ENCODE measurements around the gene NTF4.
"Not testable (repeated sequence)": the region's sequence is repeated elsewhere in the genome, so short reads cannot be mapped to it uniquely, and the experiment has no call there.

Gene NTF4

DNA sequence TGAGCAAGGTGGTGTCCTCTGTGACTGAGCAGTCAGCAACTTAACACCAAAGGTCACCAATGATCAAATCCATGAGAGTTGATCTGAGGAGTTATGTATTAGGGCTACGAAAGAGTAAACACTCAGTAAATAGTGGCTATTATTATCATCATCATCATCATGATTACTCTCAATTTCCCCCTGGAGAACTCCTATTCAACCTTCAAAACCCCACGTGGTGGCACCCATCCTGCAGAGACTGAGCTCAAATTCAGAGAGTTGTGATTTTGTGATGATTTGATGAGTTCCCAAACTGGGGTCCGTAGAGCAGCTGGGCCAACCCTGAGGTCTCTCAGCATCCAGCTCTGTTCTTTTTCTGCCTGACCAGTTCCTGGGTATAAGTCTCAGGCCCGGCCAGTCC is 14.8 kb downstream of the NTF4 start:
- H3K4me3 ChIP-seq (ENCODE audit: low read length); DNase-seq (ENCODE audit: low read depth); H3K9me3 ChIP-seq (ENCODE audit: control insufficient read depth, low read length); H3K36me3 ChIP-seq (ENCODE audit: control insufficient read depth, insufficient read depth, low read length, severe bottlenecking); H3K27me3 ChIP-seq (replicated peaks; ENCODE audit: control insufficient read depth, insufficient read depth, low read length); H3K4me1 ChIP-seq (ENCODE audit: control insufficient read depth, insufficient read depth, low read length); H3K9ac ChIP-seq (ENCODE audit: low read length): not testable (repeated sequence)

DNA sequence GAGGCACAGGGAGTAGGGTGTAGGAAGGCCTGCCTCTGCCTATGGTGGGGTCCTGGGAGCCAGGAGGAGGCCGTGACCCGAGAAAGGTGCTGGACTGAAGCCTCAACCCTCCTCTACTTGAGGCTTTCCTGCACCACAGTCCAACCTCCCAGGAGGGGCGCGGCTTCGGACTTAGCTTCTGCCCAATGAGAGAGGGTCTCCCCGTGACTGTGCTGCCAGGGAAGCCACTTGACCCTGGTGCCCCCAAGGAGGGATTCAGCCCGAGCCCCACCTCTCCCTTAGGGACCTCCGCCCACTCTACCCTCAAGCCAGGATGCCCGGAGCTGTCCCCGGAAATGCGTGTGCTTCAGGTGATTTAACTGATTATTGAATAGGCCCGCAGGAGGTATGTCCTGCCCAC is 15.6 kb downstream of the NTF4 start, which contains the start of gene CGB8:
Gene CGB8 (minus strand): TSS at position 101 of the 400 bp plus-strand sequence. CDS start 372 bp downstream, outside the sequence.
- DNase-seq (ENCODE audit: low read depth), result not testable (repeated sequence)

GRCh38 chr19:49043548-49043947 is 21.1 kb downstream of the NTF4 start, which contains the start of gene CGB5:
Gene CGB5, plus strand, starts transcription at chr19:49043848. Its CDS starts 362 bp downstream, at chr19:49044210.
- H3K9ac ChIP-seq (ENCODE audit: low read length); DNase-seq (ENCODE audit: low read depth); H3K9me3 ChIP-seq (ENCODE audit: control insufficient read depth, low read length); H3K4me3 ChIP-seq (ENCODE audit: low read length); H3K36me3 ChIP-seq (ENCODE audit: control insufficient read depth, insufficient read depth, low read length, severe bottlenecking); H3K4me1 ChIP-seq (ENCODE audit: control insufficient read depth, insufficient read depth, low read length); H3K27me3 ChIP-seq (replicated peaks; ENCODE audit: control insufficient read depth, insufficient read depth, low read length): not testable (repeated sequence)

More for the DNA sequence above, 15.6 kb downstream of the NTF4 start, which contains the start of gene CGB8:
- H3K4me1 ChIP-seq (ENCODE audit: control insufficient read depth, insufficient read depth, low read length); H3K9me3 ChIP-seq (ENCODE audit: control insufficient read depth, low read length); H3K4me3 ChIP-seq (ENCODE audit: low read length); H3K9ac ChIP-seq (ENCODE audit: low read length); H3K36me3 ChIP-seq (ENCODE audit: control insufficient read depth, insufficient read depth, low read length, severe bottlenecking); H3K27me3 ChIP-seq (replicated peaks; ENCODE audit: control insufficient read depth, insufficient read depth, low read length): not testable (repeated sequence)

DNA sequence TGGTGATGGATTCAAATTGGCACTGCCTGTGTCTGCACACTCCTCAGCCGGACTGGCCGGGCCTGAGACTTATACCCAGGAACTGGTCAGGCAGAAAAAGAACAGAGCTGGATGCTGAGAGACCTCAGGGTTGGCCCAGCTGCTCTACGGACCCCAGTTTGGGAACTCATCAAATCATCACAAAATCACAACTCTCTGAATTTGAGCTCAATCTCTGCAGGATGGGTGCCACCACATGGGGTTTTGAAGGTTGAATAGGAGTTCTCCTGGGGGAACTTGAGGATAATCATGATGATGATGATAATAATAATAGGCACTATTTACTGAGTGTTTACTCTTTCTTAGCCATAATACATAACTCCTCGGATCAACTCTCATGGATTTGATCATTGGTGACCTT is 22.0 kb downstream of the NTF4 start:
- not testable (repeated sequence) for H3K4me3 ChIP-seq (ENCODE audit: low read length); H3K4me1 ChIP-seq (ENCODE audit: control insufficient read depth, insufficient read depth, low read length); DNase-seq (ENCODE audit: low read depth); H3K9ac ChIP-seq (ENCODE audit: low read length); H3K27me3 ChIP-seq (replicated peaks; ENCODE audit: control insufficient read depth, insufficient read depth, low read length); H3K36me3 ChIP-seq (ENCODE audit: control insufficient read depth, insufficient read depth, low read length, severe bottlenecking); H3K9me3 ChIP-seq (ENCODE audit: control insufficient read depth, low read length)

DNA sequence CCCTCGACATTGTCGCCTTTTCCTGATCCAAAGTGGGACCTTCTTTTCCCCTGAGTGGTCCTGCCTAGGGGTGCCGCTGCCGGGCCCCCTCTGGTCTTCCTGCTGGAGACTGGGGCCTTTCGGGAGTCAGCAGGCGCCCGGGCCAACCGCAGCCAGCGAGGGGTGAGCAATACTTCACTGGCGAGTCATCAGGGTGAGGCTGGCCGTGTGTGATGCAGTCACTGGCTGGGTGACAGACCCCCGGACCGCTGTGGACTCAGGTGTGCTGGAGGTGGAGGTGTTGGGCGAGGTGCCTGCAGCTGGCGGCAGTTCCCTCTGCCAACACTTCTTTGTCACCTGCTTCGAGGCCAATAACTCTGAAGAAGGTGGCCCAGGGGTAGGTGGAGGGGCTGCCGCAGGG is 22.4 kb downstream of the NTF4 start:
- Histone ChIP-seq H3K4me3 (ENCODE audit: low read length) (no peak overlapping the region), H3K4me1 (ENCODE audit: control insufficient read depth, insufficient read depth, low read length) (no peaks in the 10 kb centered on the region), H3K36me3 (ENCODE audit: control insufficient read depth, insufficient read depth, low read length, severe bottlenecking) (no peaks in the 10 kb centered on the region), H3K27me3 (replicated peaks; ENCODE audit: control insufficient read depth, insufficient read depth, low read length) (no peaks in the 10 kb centered on the region), H3K9me3 (ENCODE audit: control insufficient read depth, low read length) (no peaks in the 10 kb centered on the region), H3K9ac (ENCODE audit: low read length) (no peak overlapping the region)
- no peak for DNase-seq (ENCODE audit: low read depth)

DNA sequence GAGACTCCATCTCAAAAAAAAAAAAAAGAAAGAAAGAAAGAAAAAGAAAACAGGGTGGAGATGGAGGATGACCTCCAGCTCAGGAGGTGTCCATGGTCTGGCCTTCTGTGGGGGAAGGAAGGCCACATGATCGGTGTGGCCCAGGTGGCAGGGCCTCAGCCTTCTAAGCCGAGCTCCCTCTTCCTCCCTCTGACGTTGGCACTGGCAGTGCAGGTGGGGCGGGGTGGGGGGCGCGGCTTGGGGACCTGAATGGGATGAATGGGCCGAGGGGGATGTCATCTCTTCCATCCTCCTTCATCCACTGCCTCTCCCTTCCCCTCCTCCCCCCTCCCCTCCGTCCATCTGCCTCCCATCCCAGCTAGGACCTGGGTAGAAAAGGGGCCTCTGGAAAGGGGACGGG is 24.9 kb downstream of the NTF4 start:
- H3K4me1 ChIP-seq (ENCODE audit: control insufficient read depth, insufficient read depth, low read length), result not testable (repeated sequence)

DNA sequence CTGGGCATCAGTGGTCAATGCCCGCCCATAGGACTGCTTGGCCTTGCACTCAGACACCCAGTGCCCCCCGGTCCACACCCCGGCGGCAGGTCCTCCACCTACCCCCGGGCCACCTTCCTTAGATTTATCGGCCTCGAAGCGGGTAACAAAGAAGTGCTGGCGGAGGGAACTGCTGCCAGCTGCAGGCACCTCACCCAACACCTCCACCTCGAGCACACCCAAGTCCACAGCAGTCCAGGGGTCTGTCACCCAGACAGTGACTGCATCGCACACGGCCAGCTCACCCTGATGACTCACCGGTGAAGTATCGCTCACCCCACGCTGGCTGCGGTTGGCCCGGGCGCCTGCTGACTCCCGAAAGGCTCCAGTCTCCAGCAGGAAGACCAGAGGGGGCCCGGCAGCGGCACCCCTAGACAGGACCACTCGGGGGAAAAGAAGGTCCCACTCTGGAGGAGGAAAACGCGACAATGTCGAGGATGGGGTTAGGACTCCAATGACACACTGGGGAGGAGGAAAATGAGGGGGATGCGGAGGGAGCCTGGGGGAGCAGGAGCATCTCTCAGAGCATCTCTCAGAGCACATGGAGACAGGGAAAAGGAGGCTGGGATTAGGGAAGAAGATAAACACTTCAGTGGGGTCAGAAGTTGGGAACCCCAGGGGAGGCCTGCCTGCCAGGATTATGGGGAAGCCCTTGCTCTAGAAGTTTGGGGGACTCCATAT is 25.9 kb downstream of the NTF4 start:
- not testable (repeated sequence) for H3K4me1 ChIP-seq (ENCODE audit: control insufficient read depth, insufficient read depth, low read length); H3K36me3 ChIP-seq (ENCODE audit: control insufficient read depth, insufficient read depth, low read length, severe bottlenecking); DNase-seq (ENCODE audit: low read depth); H3K9me3 ChIP-seq (ENCODE audit: control insufficient read depth, low read length); H3K4me3 ChIP-seq (ENCODE audit: low read length); H3K27me3 ChIP-seq (replicated peaks; ENCODE audit: control insufficient read depth, insufficient read depth, low read length); H3K9ac ChIP-seq (ENCODE audit: low read length)

More for the DNA sequence above, 24.9 kb downstream of the NTF4 start:
- H3K36me3 ChIP-seq (ENCODE audit: control insufficient read depth, insufficient read depth, low read length, severe bottlenecking); H3K9me3 ChIP-seq (ENCODE audit: control insufficient read depth, low read length); H3K4me3 ChIP-seq (ENCODE audit: low read length); DNase-seq (ENCODE audit: low read depth); H3K27me3 ChIP-seq (replicated peaks; ENCODE audit: control insufficient read depth, insufficient read depth, low read length); H3K9ac ChIP-seq (ENCODE audit: low read length): not testable (repeated sequence)

GRCh38 chr19:49038111-49038510 is 26.5 kb downstream of the NTF4 start:
- H3K27me3 ChIP-seq (replicated peaks; ENCODE audit: control insufficient read depth, insufficient read depth, low read length); H3K9me3 ChIP-seq (ENCODE audit: control insufficient read depth, low read length); DNase-seq (ENCODE audit: low read depth); H3K4me3 ChIP-seq (ENCODE audit: low read length); H3K4me1 ChIP-seq (ENCODE audit: control insufficient read depth, insufficient read depth, low read length); H3K36me3 ChIP-seq (ENCODE audit: control insufficient read depth, insufficient read depth, low read length, severe bottlenecking); H3K9ac ChIP-seq (ENCODE audit: low read length): not testable (repeated sequence)

DNA sequence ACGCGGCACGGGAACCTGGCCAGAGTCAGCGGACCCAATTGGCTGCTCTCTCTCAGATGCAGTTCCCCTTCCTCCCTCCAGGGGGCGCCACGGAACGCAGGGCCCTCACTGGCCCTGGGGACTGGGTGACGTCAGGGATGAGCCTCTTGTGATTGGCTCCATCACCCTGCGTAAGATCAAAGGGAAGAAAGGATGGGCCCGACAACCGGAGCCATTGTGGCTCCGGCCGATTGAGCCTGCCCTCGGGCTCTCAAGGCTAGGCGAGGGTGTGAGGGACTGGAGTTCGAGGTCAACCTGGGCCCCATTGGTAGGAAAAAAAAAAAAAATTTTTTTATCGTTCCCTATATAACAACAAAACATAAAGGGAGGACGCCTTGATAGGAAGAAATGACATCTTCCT is 27.8 kb downstream of the NTF4 start, which contains the start of gene CGB1:
Gene CGB1 (minus strand): TSS at position 81 of the 400 bp plus-strand sequence. CDS start 184 bp downstream, outside the sequence.
- not testable (repeated sequence) for H3K9me3 ChIP-seq (ENCODE audit: control insufficient read depth, low read length); H3K4me1 ChIP-seq (ENCODE audit: control insufficient read depth, insufficient read depth, low read length); DNase-seq (ENCODE audit: low read depth); H3K36me3 ChIP-seq (ENCODE audit: control insufficient read depth, insufficient read depth, low read length, severe bottlenecking); H3K4me3 ChIP-seq (ENCODE audit: low read length); H3K27me3 ChIP-seq (replicated peaks; ENCODE audit: control insufficient read depth, insufficient read depth, low read length); H3K9ac ChIP-seq (ENCODE audit: low read length)

DNA sequence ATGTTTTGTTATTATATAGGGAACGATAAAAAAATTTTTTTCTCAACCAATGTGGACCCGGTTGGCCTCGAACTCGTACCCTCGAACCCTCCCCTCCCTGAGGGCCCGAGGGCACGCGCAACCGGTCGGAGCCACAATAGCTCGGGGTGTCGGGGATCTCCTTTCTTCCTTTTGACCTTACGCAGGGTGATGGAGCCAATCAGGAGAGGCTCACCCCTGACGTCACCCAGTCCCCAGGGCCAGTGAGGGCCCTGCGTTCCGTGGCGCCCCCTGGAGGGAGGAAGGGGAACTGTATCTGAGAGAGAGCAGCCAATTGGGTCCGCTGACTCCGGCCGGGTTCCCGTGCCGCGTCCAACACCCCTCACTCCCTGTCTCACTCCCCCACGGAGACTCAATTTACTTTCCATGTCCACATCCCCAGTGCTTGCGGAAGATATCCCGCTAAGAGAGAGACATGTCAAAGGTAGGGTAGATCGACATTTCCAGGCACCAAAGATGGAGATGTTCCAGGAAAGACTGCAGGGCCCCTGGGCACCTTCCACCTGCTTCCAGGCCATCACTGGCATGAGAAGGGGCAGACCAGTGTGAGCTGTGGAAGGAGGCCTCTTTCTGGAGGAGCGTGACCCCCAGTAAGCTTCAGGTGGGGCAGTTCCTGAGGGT is 32.8 kb downstream of the NTF4 start, which contains the start of gene CGB2:
Gene CGB2 (plus strand): TSS at position 249 of the 660 bp plus-strand sequence. CDS start 206 bp downstream, at position 455.
- not testable (repeated sequence) for H3K4me3 ChIP-seq (ENCODE audit: low read length); H3K4me1 ChIP-seq (ENCODE audit: control insufficient read depth, insufficient read depth, low read length); H3K36me3 ChIP-seq (ENCODE audit: control insufficient read depth, insufficient read depth, low read length, severe bottlenecking); H3K9me3 ChIP-seq (ENCODE audit: control insufficient read depth, low read length); H3K27me3 ChIP-seq (replicated peaks; ENCODE audit: control insufficient read depth, insufficient read depth, low read length); DNase-seq (ENCODE audit: low read depth); H3K9ac ChIP-seq (ENCODE audit: low read length)

DNA sequence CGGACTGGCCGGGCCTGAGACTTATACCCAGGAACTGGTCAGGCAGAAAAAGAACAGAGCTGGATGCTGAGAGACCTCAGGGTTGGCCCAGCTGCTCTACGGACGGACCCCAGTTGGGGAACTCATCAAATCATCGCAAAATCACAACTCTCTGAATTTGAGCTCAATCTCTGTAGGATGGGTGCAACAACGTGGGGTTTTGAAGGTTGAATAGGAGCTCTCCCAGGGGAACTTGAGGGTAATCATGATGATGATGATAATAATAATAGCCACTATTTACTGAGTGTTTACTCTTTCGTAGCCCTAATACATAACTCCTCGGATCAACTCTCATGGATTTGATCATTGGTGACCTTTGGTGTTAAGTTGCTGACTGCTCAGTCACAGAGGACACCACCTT is 34.3 kb downstream of the NTF4 start:
- H3K9ac ChIP-seq (ENCODE audit: low read length); H3K4me3 ChIP-seq (ENCODE audit: low read length); DNase-seq (ENCODE audit: low read depth); H3K9me3 ChIP-seq (ENCODE audit: control insufficient read depth, low read length); H3K36me3 ChIP-seq (ENCODE audit: control insufficient read depth, insufficient read depth, low read length, severe bottlenecking); H3K4me1 ChIP-seq (ENCODE audit: control insufficient read depth, insufficient read depth, low read length); H3K27me3 ChIP-seq (replicated peaks; ENCODE audit: control insufficient read depth, insufficient read depth, low read length): not testable (repeated sequence)
